Psoas muscle (tissue), 8 donors: Measurements from ENCODE around the gene FAM229A. TPM values are rescaled to one million over a fixed set of nuclear protein-coding genes. Genes with fewer than 3 reads are reported as not detected.

Experiments
- ATAC-seq, 4 donors: fragments of 200-7000 bp; cut with Tn5 transposase; one replicate each; pipeline ENCODE4 v1.9.1; 2020; ENCODE audit warnings: moderate library complexity in 3 of 4, mild to moderate bottlenecking in 2 of 4
- DNase-seq, 2 donors: peaks; one replicate each; pipeline ENCODE4 v3.0.0-alpha.2; 2020
- H3K27ac ChIP-seq: fragments of 200-600 bp; one replicate; pipeline ENCODE4 v1.8.0; 2022
- H3K27me3 ChIP-seq, 3 donors: fragments of 200-600 bp in 1 of 3; one replicate each; pipeline versions ENCODE4 v1.6.1 to v1.8.0; 2013 to 2022; ENCODE audit warnings: low read length in 2 of 3, mild to moderate bottlenecking in 2 of 3, moderate library complexity in 1 of 3; ENCODE audit not compliant: insufficient read depth in 3 of 3
- H3K36me3 ChIP-seq, 2 donors: fragments of 200-600 bp in 1 of 2; one replicate each; pipeline versions ENCODE4 v1.6.1 to v1.8.0; 2013 to 2022; ENCODE audit warnings: low read depth in 1 of 2, mild to moderate bottlenecking in 1 of 2, moderate library complexity in 1 of 2; ENCODE audit not compliant: insufficient read depth in 1 of 2
- H3K4me1 ChIP-seq: fragments of 200-600 bp; one replicate; pipeline ENCODE4 v1.8.0; 2022
- H3K4me3 ChIP-seq: fragments of 200-600 bp; one replicate; pipeline ENCODE4 v1.8.0; 2022; ENCODE audit warnings: mild to moderate bottlenecking
- H3K9me3 ChIP-seq: fragments of 200-600 bp; one replicate; pipeline ENCODE4 v1.8.0; 2022
- WGBS, 3 donors: extraction: QIAGEN DNeasy Blood & Tissue Kit; methylation state at CpG; one replicate each; pipeline versions ENCODE4 v1.1.6 to v1.1.7; 2013; 5-methylcytosine and 5-hydroxymethylcytosine counted together
- intact Hi-C, 2 donors: fragments of 100-400 bp; cut with DNase I; formaldehyde crosslinking; loops; one replicate each; pipeline versions ENCODE4 v1.11.0 to v1.14.2; 2022
- long read RNA-seq, 2 donors: library from polyadenylated mRNA; unstranded; transcript quantifications; one replicate each; pipeline ENCODE4 v2.0.0, GENCODE V29; 2021
- polyA plus RNA-seq, 3 donors: library from polyadenylated mRNA; stranded (reverse); fragments of 200-250 nt; gene quantifications; one replicate each; pipeline ENCODE4 v1.2.3, GENCODE V29; 2013
- total RNA-seq, 4 donors: library from RNA; stranded (reverse); fragmentation: NEBNext Ultra II Directional in 2 of 4; extraction: Animal tissue kit (Norgen Biotek cat#: 25700) in 2 of 4; gene quantifications; one replicate each; pipeline versions ENCODE4 v1.2.1 to v1.2.4, GENCODE V29; 2021 to 2023
- TF ChIP-seq, protein P1 (sequence below): fragments of 200-600 bp; IDR thresholded peaks from one replicate; pipeline ENCODE4 v1.8.0; 2022; ENCODE audit warnings: antibody characterized with exemption
- donor health status: healthy with polysubstance abuse.
- donor health status: DM: no; HTN: no; CAD: no; lungs with moderate emphysema.
- donor health status: Bipolar disorder and iron deficiency.
- donor health status: healthy.
- donor health status: DM: yes; HTN: yes; CAD: no.
- donor health status: DM: no; HTN: no; CAD: no.
- donor health status: DM: no; HTN: no; CAD: no.
- donor health status: DM: yes; HTN: yes; CAD: no.

FAM229A gene, protein sequence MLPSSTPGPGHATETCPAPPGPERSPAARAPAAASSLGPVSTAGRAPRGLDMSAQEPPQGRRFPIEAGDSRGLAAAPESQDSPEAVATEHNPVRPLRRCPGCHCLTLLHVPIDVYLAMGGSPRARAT
- total RNA-seq: 1 to 10 TPM in 3 of 4 donors, under 1 TPM in 1; 0.98 to 4.0 (median 1.7) TPM
- 1 to 10 TPM; 1.8 to 3.1 (median 2.1) TPM for polyA plus RNA-seq
- long read RNA-seq, donor 1: 0 reads
- long read RNA-seq, donor 2, partial matches to known transcripts: 0 of 1 reads
- long read RNA-seq, donor 2, other reads (novel, unspliced or antisense): 0 of 1 reads

DNA sequence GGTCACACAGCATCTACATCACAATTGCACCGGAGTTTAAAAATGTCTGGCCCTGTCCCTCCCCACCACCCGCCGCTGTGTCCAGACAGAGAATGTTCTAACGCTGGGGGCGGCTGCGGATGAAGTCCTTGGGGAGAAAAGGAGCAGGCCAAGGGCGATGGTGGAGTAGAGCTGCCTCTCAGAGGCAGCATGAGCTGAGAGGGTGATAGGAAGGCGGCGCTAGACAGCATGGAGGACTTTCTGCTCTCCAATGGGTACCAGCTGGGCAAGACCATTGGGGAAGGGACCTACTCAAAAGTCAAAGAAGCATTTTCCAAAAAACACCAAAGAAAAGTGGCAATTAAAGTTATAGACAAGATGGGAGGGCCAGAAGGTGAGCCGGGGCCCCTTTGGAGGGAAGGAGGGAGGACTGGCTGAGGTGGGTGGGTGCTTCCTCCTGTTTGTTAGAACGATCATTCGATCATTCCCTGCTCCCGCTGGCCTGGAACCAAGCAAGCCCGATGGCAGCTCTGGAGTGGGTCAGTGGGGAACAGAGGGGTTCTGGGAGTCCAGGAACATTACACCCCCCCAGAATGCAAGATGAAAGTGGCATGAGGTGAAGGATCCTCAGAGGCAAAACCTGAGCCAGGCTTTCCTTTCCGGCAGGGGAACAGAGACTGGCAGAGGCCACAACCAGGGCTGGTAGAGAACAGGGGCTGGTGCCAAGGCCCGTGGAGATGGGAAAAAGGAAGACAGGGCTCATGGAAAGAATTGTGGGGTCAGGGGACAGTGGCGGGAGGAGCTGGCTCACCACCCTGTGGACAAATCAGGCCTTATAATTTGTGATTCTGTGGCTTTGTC, at the start of gene FAM229A, which contains the start of gene TSSK3:
FAM229A (minus strand) TSS at position 12 of the 840 bp plus-strand sequence. CDS start 394 bp downstream, outside the sequence.
TSSK3 (plus strand) TSS at position 66 of the 840 bp plus-strand sequence; CDS start at position 229, 163 bp downstream.
- Histone ChIP-seq H3K9me3 (no peaks in the 10 kb centered on the region), H3K36me3 (peaks cover 4 to 45% of the 10 kb centered on the region in 2 donors), H3K4me1 (no peaks in the 10 kb centered on the region), H3K27ac (peak within 1 kb of the TSS; percentile 13), H3K4me3 (peak within 1 kb of the TSS; percentile 59), H3K27me3 (no peaks in the 10 kb centered on the region)
- WGBS, 3 donors: 49 to 60% (median 52%) methylated on average over 17 of the region's 17 CpGs
- TF ChIP-seq, protein P1, sequence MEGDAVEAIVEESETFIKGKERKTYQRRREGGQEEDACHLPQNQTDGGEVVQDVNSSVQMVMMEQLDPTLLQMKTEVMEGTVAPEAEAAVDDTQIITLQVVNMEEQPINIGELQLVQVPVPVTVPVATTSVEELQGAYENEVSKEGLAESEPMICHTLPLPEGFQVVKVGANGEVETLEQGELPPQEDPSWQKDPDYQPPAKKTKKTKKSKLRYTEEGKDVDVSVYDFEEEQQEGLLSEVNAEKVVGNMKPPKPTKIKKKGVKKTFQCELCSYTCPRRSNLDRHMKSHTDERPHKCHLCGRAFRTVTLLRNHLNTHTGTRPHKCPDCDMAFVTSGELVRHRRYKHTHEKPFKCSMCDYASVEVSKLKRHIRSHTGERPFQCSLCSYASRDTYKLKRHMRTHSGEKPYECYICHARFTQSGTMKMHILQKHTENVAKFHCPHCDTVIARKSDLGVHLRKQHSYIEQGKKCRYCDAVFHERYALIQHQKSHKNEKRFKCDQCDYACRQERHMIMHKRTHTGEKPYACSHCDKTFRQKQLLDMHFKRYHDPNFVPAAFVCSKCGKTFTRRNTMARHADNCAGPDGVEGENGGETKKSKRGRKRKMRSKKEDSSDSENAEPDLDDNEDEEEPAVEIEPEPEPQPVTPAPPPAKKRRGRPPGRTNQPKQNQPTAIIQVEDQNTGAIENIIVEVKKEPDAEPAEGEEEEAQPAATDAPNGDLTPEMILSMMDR: no peak
- intact Hi-C loops: no loop called here
- ATAC-seq (no peak), DNase-seq (no peak)

DNA sequence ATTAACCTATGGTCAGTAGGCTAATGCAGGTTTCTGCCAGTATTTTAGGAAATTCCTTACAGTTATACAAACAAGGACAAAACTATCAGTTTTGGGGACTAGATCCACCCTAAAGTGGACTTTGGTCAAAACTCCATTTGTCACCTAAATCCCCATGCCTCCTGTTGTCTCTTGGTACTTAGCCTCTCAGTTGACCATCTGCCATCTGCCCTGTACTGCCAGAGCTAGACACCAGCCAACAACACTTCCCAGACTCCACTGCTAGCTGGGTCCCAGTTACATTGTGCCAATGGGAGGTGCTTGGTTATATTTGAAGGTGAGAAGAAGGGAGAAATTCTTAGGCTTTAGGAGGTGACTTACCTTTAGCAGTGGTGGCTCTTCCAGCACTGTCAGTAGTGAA, 49.0 kb upstream of the FAM229A start:
- ATAC-seq: no peak
- H3K9me3 ChIP-seq: peaks cover 7% of the 10 kb centered on the region
- intact Hi-C loops: no loop called here
- H3K27ac ChIP-seq: no peak overlapping the region
- no peaks in the 10 kb centered on the region for H3K36me3 ChIP-seq
- no peak overlapping the region for H3K4me3 ChIP-seq
- no peak for DNase-seq
- TF ChIP-seq, protein P1: no peak
- H3K4me1 ChIP-seq: no peaks in the 10 kb centered on the region
- H3K27me3 ChIP-seq: no peaks in the 10 kb centered on the region

DNA sequence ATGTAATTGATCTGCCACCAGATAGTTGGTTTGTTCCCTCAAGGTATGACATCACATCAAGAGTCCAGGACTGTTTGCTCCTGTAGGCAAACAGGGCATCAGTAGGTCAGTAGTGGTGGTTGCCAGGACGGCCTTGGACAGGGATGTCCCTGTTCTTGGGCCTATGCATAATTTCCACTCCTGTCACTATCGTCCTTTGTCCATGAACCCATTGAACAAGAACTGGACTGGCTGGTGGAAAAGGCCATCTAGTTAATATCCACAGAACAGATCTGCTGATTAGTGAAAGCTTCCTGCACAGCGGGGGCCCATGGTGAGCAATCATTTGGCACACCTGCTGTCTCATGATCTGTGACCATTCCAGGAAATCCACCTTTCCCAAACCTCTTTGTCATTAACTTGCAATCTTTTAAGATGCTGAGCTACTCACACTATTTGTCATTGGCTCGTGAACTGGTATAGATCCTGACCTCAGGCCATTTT, 44.4 kb upstream of the FAM229A start:
- no peak overlapping the region for H3K4me3 ChIP-seq
- intact Hi-C loops: loop anchor here in 1 of 2 donors (10.0 kb wide), 1 partner anchor 368 kb away; no protein-coding TSS in a partner anchor
- no peaks in the 10 kb centered on the region for H3K36me3 ChIP-seq
- H3K9me3 ChIP-seq: no peaks in the 10 kb centered on the region
- no peak overlapping the region for H3K27ac ChIP-seq
- no peaks in the 10 kb centered on the region for H3K4me1 ChIP-seq
- 81 to 87% (median 84%) methylated on average over 4 of the region's 4 CpGs for WGBS, 3 donors
- TF ChIP-seq, protein P1: no peak
- DNase-seq (no peak), ATAC-seq (no peak)
- no peaks in the 10 kb centered on the region for H3K27me3 ChIP-seq

DNA sequence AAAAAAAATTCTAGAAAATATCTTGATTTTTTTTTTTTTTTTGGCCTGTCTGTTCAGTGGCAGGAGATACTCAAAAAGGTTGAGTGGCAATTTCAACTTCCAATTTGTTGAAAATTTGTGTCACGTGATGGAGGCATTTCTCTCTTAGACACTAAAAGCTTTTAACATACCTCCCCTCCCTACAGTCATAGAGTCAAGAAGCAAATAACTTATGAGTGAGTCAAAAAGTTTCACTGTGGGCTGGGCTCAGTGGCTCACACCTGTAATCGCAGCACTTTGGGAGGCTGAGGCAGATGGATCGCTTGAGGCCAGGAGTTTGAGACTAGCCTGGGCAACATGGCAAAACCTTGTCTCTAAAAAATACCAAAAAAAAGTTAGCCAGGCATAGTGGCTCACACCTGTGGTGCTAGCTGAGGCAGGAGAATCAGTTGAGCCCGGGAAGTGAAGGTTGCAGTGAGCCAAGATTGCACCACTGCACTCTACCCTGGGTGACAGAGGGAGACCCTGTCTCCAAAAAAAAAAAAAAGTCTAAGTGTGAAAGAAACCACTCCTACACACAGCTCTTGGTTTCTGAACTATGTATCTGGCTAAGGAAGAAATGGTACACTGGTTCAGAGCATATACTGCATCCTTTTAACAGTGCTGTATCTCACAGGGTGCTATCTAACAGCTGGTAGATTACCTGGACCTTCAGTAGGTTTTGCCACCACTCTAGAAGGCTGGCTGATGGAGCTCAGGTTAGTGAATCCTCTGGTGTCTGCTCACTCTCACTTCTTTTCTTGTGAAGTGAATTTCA, 43.6 kb upstream of the FAM229A start:
- ATAC-seq (no peak), DNase-seq (no peak)
- no peaks in the 10 kb centered on the region for H3K27me3 ChIP-seq
- H3K9me3 ChIP-seq: no peaks in the 10 kb centered on the region
- TF ChIP-seq, protein P1: no peak
- intact Hi-C loops: loop anchor here in 1 of 2 donors (10.0 kb wide), 1 partner anchor 369 kb away; no protein-coding TSS in a partner anchor
- H3K4me3 ChIP-seq: no peak overlapping the region
- no peak overlapping the region for H3K27ac ChIP-seq
- no peaks in the 10 kb centered on the region for H3K36me3 ChIP-seq
- no peaks in the 10 kb centered on the region for H3K4me1 ChIP-seq
- 90 to 93% (median 91%) methylated on average over 4 of the region's 4 CpGs for WGBS, 3 donors
